HepG2 (cell line): ENCODE results near the gene NRDE2. TPM values are rescaled to one million over a fixed set of nuclear protein-coding genes. Genes with fewer than 3 reads are reported as not detected.
A peak's percentile ranks its signal among the peaks of the same experiment; 100 is the strongest.

Source experiments
- DR1 ChIP-seq: sonication (generic); formaldehyde crosslinking; IDR thresholded peaks from 2 replicates; pipeline ENCODE4 v1.8.0; 2021; ENCODE audit warnings: mild to moderate bottlenecking, missing genetic modification reagents, inconsistent platforms
- HNRNPH1 ChIP-seq: fragments of 200-400 bp; formaldehyde crosslinking; optimal IDR thresholded peaks from 2 replicates; pipeline ENCODE3; 2017; ENCODE audit warnings: mild to moderate bottlenecking, low read depth, low read length
- IRF2 ChIP-seq: IDR thresholded peaks from 2 replicates; pipeline ENCODE4 v1.6.1; 2018; ENCODE audit warnings: missing genetic modification reagents, missing compliant biosample characterization
- MYC ChIP-seq: sonication (generic); formaldehyde crosslinking; IDR thresholded peaks from 2 replicates; pipeline ENCODE4 v1.9.0; 2021; ENCODE audit warnings: missing genetic modification reagents, borderline replicate concordance
- NFATC3 ChIP-seq: sonication (generic); formaldehyde crosslinking; IDR thresholded peaks from 2 replicates; pipeline ENCODE4 v1.5.1; 2020; ENCODE audit warnings: mild to moderate bottlenecking, missing genetic modification reagents
- NKX3-1 ChIP-seq: sonication (generic); formaldehyde crosslinking; IDR thresholded peaks from 2 replicates; pipeline ENCODE4 v1.5.0; 2020; ENCODE audit warnings: missing genetic modification reagents
- NR2F1 ChIP-seq, 2 experiments: fragments of 450-650 bp in 1 of 2; formaldehyde crosslinking in 1 of 2; IDR thresholded peaks; 2 replicates each; pipeline versions ENCODE4 v1.5.0 to v1.6.1; 2016 to 2020; ENCODE audit warnings: mild to moderate bottlenecking in 1 of 2, missing compliant biosample characterization in 1 of 2, missing genetic modification reagents in 1 of 2, moderate library complexity in 1 of 2
- NR2F6 ChIP-seq, 2 experiments: IDR thresholded peaks; 2 replicates each; pipeline ENCODE4 v1.6.1; 2016; ENCODE audit warnings: antibody characterized with exemption in 1 of 2, mild to moderate bottlenecking in 1 of 2
- TSC22D2 ChIP-seq: sonication (generic); formaldehyde crosslinking; IDR thresholded peaks from 2 replicates; pipeline ENCODE4 v1.5.1; 2020; ENCODE audit warnings: missing genetic modification reagents, mild to moderate bottlenecking, borderline replicate concordance
- ZFP36L1 ChIP-seq: sonication (generic); formaldehyde crosslinking; IDR thresholded peaks from 2 replicates; pipeline ENCODE4 v1.8.0; 2022; ENCODE audit warnings: mild to moderate bottlenecking, missing genetic modification reagents, moderate library complexity
- ZMYM4 ChIP-seq: sonication (generic); formaldehyde crosslinking; IDR thresholded peaks from 2 replicates; pipeline ENCODE4 v1.8.1; 2023; ENCODE audit warnings: mild to moderate bottlenecking, missing genetic modification reagents
- ZNF143 ChIP-seq: sonication (generic); formaldehyde crosslinking; IDR thresholded peaks from 2 replicates; pipeline ENCODE4 v1.4.0; 2020; ENCODE audit warnings: missing genetic modification reagents
- ZNF282 ChIP-seq: fragments of 450-650 bp; IDR thresholded peaks from 2 replicates; pipeline ENCODE4 v1.6.1; 2018; ENCODE audit not compliant: partially characterized antibody
- ZNF614 ChIP-seq: IDR thresholded peaks from 2 replicates; pipeline ENCODE4 v1.6.1; 2018; ENCODE audit warnings: missing biosample characterization, missing genetic modification reagents, inconsistent platforms, borderline replicate concordance
- ZNF629 ChIP-seq: sonication (generic); formaldehyde crosslinking; conservative IDR thresholded peaks from 2 replicates; pipeline ENCODE4 v1.5.0; 2020; ENCODE audit warnings: missing genetic modification reagents
- ZSCAN20 ChIP-seq: sonication (generic); formaldehyde crosslinking; IDR thresholded peaks from 2 replicates; pipeline ENCODE4 v1.4.0; 2020; ENCODE audit warnings: missing genetic modification reagents, mild to moderate bottlenecking, borderline replicate concordance
- ZSCAN29 ChIP-seq: sonication (generic); formaldehyde crosslinking; conservative IDR thresholded peaks from 2 replicates; pipeline ENCODE4 v1.4.0; 2020; ENCODE audit warnings: mild to moderate bottlenecking, missing genetic modification reagents
- polyA plus RNA-seq, 8 experiments: library from polyadenylated mRNA; depleted of rRNA in 3 of 8; stranded (reverse) in 7 of 8; unstranded in 1 of 8; fragments of >200 nt; fragmentation: Illumina TruSeq in 4 of 8; extraction: Trizol in 4 of 8; gene quantifications; 2 replicates each; pipeline versions ENCODE4 v1.2.1 to v1.2.3, GENCODE V29; 2011 to 2016; ENCODE audit warnings: low read depth in 4 of 8, missing spikeins in 1 of 8, mixed read lengths in 1 of 8; ENCODE audit not compliant: insufficient read depth in 1 of 8
- total RNA-seq, 5 experiments: library from RNA; depleted of rRNA; stranded (reverse); fragments of >200 nt; fragmentation: Illumina TruSeq; extraction: Trizol; gene quantifications; 2 replicates each; pipeline ENCODE4 v1.2.3, GENCODE V29; 2016; ENCODE audit warnings: low read depth in 1 of 5
- TF ChIP-seq, protein P1 (sequence below): sonication (generic); formaldehyde crosslinking; IDR thresholded peaks from 2 replicates; pipeline ENCODE4 v1.5.0; 2020; ENCODE audit warnings: missing genetic modification reagents
- TF ChIP-seq, protein P2 (sequence below): IDR thresholded peaks from 2 replicates; pipeline ENCODE4 v1.6.1; 2016; ENCODE audit warnings: missing compliant biosample characterization, missing genetic modification reagents, borderline replicate concordance
- TF ChIP-seq, protein P3 (sequence below): sonication (generic); formaldehyde crosslinking; IDR thresholded peaks from 2 replicates; pipeline ENCODE4 v1.4.0; 2020; ENCODE audit warnings: mild to moderate bottlenecking, missing genetic modification reagents

The NRDE2 gene
- total and polyA plus RNA-seq, 2 of the 13 experiments (the other 11 are each of a cell fraction or from before 2014, with no cell fraction given), result 5.6 to 12.5 TPM

DNA sequence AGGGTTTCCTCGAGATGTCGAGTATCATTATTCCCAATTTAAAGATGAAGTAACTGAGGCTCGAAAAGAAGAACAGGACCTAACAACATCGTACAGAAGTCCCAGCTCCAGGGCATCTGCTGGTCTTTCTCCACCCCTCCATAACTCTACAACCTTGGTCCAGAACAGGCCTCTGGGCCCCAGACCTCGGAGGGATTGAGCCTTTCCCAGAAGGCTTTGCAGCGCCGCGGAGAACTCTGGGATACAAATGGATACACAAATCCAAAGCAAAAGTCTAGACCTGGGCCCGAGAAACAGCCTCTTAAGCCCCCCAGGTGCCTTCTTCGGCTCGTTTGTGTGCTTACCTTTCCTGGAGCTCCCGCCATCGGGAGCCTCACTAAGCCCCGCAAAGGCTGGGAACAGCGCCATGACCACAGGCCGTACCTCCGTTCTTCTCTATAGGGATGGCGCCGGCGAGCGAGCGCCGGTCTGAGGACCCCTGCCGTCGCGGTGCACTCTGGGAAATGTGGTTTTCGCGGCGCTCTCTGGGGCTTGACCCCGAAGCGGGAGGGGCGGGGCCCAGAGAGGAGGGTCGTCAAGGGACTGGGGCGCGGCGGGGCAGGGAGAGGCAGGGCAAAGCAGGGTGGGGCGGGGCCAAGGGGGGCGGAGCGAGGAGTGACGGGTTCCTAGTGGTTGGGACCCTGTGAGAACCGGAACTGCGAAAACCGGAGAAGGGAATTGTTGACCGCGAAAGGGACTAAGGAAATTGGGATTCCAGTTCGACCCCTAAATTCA is at the start of gene NRDE2 (continued):
- peak; percentile 65; the same call in 1 of the 2 replicates for TF ChIP-seq ZSCAN29 (CRISPR knock-in tag)
- TF ChIP-seq, protein P1, sequence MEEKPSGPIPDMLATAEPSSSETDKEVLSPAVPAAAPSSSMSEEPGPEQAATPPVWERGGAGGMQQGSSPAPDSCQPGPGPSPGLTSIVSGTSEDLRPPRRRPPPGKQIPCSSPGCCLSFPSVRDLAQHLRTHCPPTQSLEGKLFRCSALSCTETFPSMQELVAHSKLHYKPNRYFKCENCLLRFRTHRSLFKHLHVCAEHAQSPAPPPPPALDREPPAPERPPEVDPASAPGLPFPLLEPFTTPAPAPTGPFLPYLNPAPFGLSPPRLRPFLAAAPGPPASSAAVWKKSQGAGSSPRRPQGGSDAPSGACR (CRISPR knock-in tag), result peak; percentile 42
- no peak for TF ChIP-seq ZNF282
- TF ChIP-seq HNRNPH1, result no peak
- TF ChIP-seq NFATC3 (CRISPR knock-in tag), result no peak; the same call in 1 of the 2 replicates
- no peak for TF ChIP-seq ZFP36L1 (CRISPR knock-in tag)
- TF ChIP-seq TSC22D2, result 0 out of 2 replicates have a peak, but pooled peaks have one; percentile 45
- TF ChIP-seq IRF2 (CRISPR knock-in tag), result peak; percentile 67; the same call in 1 of the 2 replicates
- TF ChIP-seq ZMYM4 (CRISPR knock-in tag), result peak; percentile 11; the same call in 1 of the 2 replicates
- TF ChIP-seq, protein P2, sequence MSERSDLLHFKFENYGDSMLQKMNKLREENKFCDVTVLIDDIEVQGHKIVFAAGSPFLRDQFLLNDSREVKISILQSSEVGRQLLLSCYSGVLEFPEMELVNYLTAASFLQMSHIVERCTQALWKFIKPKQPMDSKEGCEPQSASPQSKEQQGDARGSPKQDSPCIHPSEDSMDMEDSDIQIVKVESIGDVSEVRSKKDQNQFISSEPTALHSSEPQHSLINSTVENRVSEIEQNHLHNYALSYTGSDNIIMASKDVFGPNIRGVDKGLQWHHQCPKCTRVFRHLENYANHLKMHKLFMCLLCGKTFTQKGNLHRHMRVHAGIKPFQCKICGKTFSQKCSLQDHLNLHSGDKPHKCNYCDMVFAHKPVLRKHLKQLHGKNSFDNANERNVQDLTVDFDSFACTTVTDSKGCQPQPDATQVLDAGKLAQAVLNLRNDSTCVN (CRISPR knock-in tag), result peak; percentile 16; the same call in 1 of the 2 replicates
- TF ChIP-seq NKX3-1 (CRISPR knock-in tag), result peak; percentile 50; the same call in 1 of the 2 replicates
- 0 out of 2 replicates have a peak, but pooled peaks have one; percentile 20 for TF ChIP-seq DR1 (CRISPR knock-in tag)
- peak; percentile 44; the same call in 1 of the 2 replicates for TF ChIP-seq MYC (CRISPR knock-in tag)
- peak; percentile 68 for TF ChIP-seq ZNF629
- TF ChIP-seq ZNF614, result 0 out of 2 replicates have a peak, but pooled peaks have one; percentile 21
- TF ChIP-seq, protein P3, sequence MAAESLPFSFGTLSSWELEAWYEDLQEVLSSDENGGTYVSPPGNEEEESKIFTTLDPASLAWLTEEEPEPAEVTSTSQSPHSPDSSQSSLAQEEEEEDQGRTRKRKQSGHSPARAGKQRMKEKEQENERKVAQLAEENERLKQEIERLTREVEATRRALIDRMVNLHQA (CRISPR knock-in tag), result no peak
- peak; percentile 26 to 50; a peak in 2 of 4 replicates for TF ChIP-seq NR2F1 (CRISPR knock-in tag; IDR thresholded peaks at IDR 0.05)
- TF ChIP-seq NR2F6 (IDR thresholded peaks at IDR 0.05), result peak; percentile 56; the same call in 1 of the 2 replicates
- peak; percentile 64 for TF ChIP-seq NR2F6 (CRISPR knock-in tag; IDR thresholded peaks at IDR 0.05)
- TF ChIP-seq ZNF143, result peak; percentile 93
- TF ChIP-seq ZSCAN20 (CRISPR knock-in tag), result 0 out of 2 replicates have a peak, but pooled peaks have one; percentile 36
